NB4 (cell line): ENCODE data around the gene PAPOLA.

Experiments used
- CTCF ChIP-seq: IDR thresholded peaks from one replicate; pipeline ENCODE4 v1.5.1; 2012; ENCODE audit warnings: low read depth, low read length
- MAX ChIP-seq: IDR thresholded peaks from 2 replicates; pipeline ENCODE4 v1.6.1; 2011; ENCODE audit warnings: low read depth, low read length
- POLR2A ChIP-seq: IDR thresholded peaks from 2 replicates; pipeline ENCODE4 v1.6.1; 2011; ENCODE audit warnings: mild to moderate bottlenecking; ENCODE audit not compliant: insufficient read length; ENCODE audit errors: extremely low read depth

- TF ChIP-seq POLR2A (no peak), CTCF (no peak), MAX (no peak)
These were observed 83.9 kb downstream of the PAPOLA start for GRCh38 chr14:96586056-96586455.
